SHP77 treated with DMSO at 0.1 percent for 48 hours (cell line): ENCODE results near the gene ACSM6.

ENCODE experiments used
- DNase-seq: peaks from one replicate; lab custom pipeline; 2025; lab: John Stamatoyannopoulos, UW

Gene ACSM6

DNA sequence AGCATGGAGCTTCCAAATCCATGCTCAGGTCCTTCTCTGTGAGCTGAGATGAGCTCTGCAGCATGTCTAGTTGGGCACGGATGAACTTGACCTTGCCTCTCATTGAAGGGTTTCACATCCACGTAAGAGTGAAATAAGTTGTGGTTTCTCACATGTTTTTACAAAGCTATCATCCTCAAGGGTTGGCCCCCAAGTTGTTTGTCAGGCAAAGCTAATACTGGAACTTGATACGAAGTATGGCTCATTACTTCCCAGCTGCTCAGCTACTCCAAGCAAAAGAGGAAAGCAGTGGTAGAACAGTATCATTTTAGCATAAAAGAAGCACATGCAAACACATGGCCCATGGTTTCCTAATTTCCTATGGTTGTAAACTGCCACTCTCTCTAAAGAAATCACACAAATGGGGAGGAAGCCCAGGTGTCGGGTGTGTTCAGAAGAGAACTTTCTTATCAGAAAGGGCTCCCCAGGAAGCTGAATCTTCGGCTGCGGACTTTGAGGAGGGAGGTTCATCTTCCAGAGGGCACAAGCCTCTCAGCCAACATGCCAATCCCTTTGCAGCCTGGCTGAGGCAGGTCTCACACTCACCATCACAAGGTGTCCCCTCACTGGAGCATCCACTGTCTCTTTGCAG, 51.5 kb downstream of the ACSM6 start:
- no peak for DNase-seq

DNA sequence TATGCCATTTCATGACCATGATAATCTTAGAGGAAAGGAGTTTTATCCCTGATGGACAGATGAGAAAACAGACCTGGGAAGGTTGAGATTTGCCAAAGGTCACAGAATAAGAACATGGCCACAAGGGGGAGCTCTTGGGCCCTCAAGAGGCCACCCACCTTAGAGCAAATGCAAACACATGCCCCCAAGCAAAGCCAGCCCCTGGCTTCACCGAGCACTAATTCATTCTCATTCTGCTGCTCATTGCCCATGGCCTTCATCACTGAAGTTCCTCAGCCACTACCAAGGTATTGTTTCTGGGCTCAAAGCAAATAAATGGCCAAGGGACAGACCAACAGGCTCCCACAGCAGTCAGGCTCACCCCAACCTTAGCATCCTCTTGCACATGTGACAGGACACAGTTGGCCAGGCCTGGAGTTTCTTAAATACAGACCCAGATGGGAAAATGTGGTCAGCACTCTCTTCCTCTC, 52.6 kb downstream of the ACSM6 start:
- no peak for DNase-seq

GRCh38 chr10:95247200-95247880, 53.3 kb downstream of the ACSM6 start:
- DNase-seq = no peak

DNA sequence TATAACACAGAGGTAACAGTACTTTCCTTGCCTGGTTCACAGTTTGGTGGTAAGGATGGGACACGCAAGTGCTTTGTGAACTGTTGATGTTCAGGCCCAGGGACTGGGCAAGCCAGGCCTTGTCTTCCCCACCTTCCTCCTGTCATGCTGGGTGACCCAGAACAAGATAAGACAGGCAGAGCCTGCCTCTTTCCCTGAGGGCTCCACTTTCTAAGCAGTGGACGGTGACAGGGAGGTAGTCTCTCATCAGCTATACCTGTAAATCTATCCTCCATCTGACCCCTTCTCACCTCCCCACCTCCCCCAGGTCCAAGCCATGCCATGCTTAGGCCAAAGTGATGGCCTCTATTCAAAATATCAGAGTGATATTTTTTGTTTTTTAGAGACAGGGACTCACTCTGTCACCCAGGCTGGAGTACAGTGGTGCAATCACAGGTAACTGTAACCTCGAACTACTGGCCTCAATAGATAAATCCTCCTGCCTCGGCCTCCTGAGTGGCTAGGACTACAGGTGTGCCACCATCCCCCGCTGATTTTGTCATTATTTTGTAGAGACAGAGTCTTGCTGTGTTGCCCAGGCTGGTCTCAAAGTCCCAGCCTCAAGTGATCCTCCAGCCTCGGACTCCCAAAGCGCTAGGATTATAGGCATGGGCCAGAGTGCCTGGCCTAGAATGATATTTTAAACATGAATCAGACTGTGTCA, 54.0 kb downstream of the ACSM6 start:
- no peak for DNase-seq

GRCh38 chr10:95248989-95249388, 55.0 kb downstream of the ACSM6 start:
- no peak for DNase-seq

GRCh38 chr10:95249467-95249866, 55.4 kb downstream of the ACSM6 start:
- no peak for DNase-seq

GRCh38 chr10:95250856-95251255, 56.8 kb downstream of the ACSM6 start:
- no peak for DNase-seq

DNA sequence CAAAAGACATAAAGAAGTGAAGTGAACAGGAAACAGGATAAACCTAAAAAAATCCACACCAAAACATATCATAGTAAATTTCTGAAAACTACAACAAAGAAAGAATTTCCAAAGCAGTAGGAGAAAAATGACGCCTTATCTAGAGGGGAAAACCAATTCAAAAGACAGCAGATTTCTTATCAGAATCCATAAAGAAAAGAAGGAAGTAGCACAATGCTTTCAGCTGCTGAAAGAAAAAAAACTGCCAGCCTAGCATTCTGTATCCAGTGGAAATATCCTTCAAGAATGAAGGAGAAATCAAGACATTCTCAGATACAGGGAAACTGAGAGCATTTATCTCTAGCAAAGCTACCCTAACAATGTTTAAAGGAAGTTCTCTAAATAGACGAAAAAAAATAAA, 59.0 kb downstream of the ACSM6 start:
- no peak for DNase-seq

DNA sequence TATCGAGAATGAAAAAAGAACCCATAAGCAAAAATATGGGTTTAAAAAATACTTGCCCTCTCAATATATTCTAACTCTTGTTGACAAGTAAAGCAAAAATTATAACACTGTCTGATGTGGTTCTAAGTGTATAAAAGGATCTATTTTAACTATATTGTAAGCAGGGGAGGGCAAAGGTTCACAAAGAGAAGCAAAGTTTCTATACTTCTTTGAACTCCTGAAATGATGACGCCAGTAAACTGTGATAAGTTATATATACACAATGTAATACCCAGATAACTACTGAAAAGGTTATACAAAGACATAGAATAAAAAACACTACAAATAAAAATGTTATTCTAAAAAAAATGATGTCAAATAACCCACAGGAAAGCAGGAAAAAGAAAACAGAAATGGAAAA, 59.6 kb downstream of the ACSM6 start:
- no peak for DNase-seq

GRCh38 chr10:95254629-95255028, 60.6 kb downstream of the ACSM6 start:
- no peak for DNase-seq

- no peak for DNase-seq
Measured at GRCh38 chr10:95256268-95256667, 62.2 kb downstream of the ACSM6 start.

- no peak for DNase-seq
Measured at GRCh38 chr10:95257849-95258248, 63.8 kb downstream of the ACSM6 start.

- no peak for DNase-seq
Measured at GRCh38 chr10:95260397-95260881, 66.4 kb downstream of the ACSM6 start.

GRCh38 chr10:95260909-95261552, 67.0 kb downstream of the ACSM6 start:
- no peak for DNase-seq

DNA sequence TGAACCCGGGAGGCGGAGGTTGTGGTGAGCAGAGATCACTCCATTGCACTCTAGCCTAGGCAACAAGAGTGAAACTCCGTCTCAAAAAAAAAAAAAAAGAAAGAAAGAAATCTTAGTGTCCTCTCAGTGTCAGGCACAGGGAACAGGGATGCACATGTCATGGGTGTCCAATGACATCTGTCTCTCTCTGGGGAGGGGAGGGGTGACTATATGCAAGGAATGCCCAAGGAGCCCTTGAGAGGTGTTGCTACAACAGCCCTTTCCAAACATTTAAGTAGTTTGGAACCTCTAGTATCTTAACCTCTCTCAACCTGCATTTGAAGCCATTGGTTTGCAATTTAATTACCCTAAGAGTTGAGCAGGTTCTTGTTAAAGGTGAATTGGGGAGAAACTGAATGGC, 67.9 kb downstream of the ACSM6 start:
- DNase-seq = no peak

GRCh38 chr10:95262763-95263518, 68.9 kb downstream of the ACSM6 start:
- no peak for DNase-seq

- DNase-seq = no peak
Measured at GRCh38 chr10:95263864-95264226, 69.8 kb downstream of the ACSM6 start.

- no peak for DNase-seq
Measured at GRCh38 chr10:95264227-95265051, 70.4 kb downstream of the ACSM6 start.

GRCh38 chr10:95265572-95265971, 71.5 kb downstream of the ACSM6 start:
- no peak for DNase-seq

DNA sequence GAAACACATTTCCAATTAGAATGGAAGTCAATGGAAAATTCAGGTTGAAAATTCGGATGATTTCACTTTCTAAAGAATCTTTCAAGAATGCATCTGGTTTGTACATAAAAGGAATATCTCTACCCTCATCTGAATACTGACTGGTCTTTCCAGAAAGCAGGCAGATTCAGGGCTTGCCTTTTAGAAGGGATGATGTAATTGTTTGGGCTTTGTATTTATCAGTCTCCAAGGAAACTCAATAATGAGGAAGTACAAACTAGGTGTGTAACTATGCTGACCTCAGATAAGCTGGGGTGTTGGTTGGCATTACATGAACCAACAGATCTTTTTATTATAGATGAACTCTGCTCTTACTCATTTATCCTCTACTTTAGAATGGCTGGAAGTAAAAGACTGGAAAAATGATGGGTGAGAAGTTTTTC, 72.6 kb downstream of the ACSM6 start:
- DNase-seq = no peak

DNA sequence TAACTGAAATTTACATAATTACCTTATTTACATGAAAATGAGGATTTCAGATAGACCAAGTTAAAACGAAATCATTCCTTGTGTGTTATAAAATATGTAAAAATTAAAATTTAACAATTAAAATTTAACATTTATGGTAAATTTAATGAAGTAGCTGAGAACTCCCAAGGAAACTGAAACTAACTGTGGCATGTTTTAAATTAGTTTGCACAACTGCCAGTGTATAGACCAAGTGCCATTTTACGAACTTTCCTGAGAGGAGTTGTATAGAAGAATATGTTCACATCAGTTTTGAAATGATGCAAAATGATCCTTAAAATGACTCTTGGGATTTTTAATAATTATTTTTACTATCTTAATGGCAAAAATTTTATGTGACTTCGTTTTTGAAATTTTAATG, 73.2 kb downstream of the ACSM6 start:
- DNase-seq = no peak
